RWPE2 (cell line): ENCODE results near the gene TRAPPC10.

ENCODE experiments used
- ATAC-seq: fragments of 200-7000 bp; cut with Tn5 transposase; 3 replicates; pipeline ENCODE4 v1.9.1; 2021; ENCODE audit warnings: low read depth
- DNase-seq: peaks from one replicate; pipeline ENCODE4 v3.0.0-alpha.2; 2020; ENCODE audit warnings: low spot score
- H3K27ac ChIP-seq: fragments of 450-650 bp; 2 replicates; pipeline ENCODE4 v1.5.1; 2017; ENCODE audit warnings: mild to moderate bottlenecking; ENCODE audit not compliant: poor library complexity, severe bottlenecking
- H3K27me3 ChIP-seq: fragments of 250-450 bp; sonication (Bioruptor Pico); 2 replicates; pipeline ENCODE4 v1.5.1; 2021; ENCODE audit warnings: mild to moderate bottlenecking, moderate library complexity; ENCODE audit not compliant: insufficient read depth, poor library complexity, severe bottlenecking
- H3K36me3 ChIP-seq: fragments of 250-450 bp; sonication (Bioruptor Pico); 2 replicates; pipeline ENCODE4 v1.5.1; 2020; ENCODE audit warnings: low read depth, mild to moderate bottlenecking, moderate library complexity
- H3K4me1 ChIP-seq: fragments of 250-450 bp; sonication (Bioruptor Pico); 2 replicates; pipeline ENCODE4 v1.5.1; 2021; ENCODE audit warnings: mild to moderate bottlenecking, moderate library complexity; ENCODE audit not compliant: insufficient read depth, poor library complexity, severe bottlenecking
- H3K4me3 ChIP-seq: fragments of 250-450 bp; sonication (Bioruptor Pico); 2 replicates; pipeline ENCODE4 v1.5.1; 2021; ENCODE audit warnings: mild to moderate bottlenecking, moderate library complexity; ENCODE audit not compliant: severe bottlenecking
- H3K9me3 ChIP-seq: fragments of 250-450 bp; sonication (Bioruptor Pico); 2 replicates; pipeline ENCODE4 v1.5.1; 2021; ENCODE audit warnings: mild to moderate bottlenecking, moderate library complexity; ENCODE audit not compliant: severe bottlenecking
- TF ChIP-seq, protein P1 (sequence below): fragments of 450-650 bp; IDR thresholded peaks from one replicate; pipeline ENCODE4 v1.5.1; 2017; ENCODE audit warnings: mild to moderate bottlenecking, moderate library complexity; ENCODE audit not compliant: poor library complexity, severe bottlenecking

Gene TRAPPC10

DNA sequence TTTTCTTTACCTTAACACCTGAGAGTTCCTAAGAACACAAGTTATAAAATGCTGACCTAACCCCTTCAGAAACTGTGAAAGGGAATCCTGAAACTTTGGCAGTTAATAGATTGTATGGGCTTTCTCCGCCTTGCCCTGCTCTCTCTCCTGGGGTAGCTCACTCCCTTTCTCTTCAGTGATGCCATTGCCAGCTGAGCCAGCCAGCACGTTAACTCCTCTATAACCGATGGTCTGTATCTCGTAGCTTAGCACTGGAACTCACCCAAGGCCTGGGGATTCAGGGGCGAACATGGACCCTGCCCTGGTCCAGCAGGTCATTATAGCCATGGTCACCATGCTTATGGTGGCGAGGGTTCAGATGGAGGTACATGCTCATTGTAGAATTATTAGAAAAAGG is 40.7 kb downstream of the TRAPPC10 start:
- TF ChIP-seq, protein P1, sequence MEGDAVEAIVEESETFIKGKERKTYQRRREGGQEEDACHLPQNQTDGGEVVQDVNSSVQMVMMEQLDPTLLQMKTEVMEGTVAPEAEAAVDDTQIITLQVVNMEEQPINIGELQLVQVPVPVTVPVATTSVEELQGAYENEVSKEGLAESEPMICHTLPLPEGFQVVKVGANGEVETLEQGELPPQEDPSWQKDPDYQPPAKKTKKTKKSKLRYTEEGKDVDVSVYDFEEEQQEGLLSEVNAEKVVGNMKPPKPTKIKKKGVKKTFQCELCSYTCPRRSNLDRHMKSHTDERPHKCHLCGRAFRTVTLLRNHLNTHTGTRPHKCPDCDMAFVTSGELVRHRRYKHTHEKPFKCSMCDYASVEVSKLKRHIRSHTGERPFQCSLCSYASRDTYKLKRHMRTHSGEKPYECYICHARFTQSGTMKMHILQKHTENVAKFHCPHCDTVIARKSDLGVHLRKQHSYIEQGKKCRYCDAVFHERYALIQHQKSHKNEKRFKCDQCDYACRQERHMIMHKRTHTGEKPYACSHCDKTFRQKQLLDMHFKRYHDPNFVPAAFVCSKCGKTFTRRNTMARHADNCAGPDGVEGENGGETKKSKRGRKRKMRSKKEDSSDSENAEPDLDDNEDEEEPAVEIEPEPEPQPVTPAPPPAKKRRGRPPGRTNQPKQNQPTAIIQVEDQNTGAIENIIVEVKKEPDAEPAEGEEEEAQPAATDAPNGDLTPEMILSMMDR: no peak
- DNase-seq: no peak
- no peak for ATAC-seq
- H3K27ac ChIP-seq: no peak overlapping the region
- peaks cover 40% of the 10 kb centered on the region for H3K36me3 ChIP-seq
- no peaks in the 10 kb centered on the region for H3K9me3 ChIP-seq
- no peaks in the 10 kb centered on the region for H3K4me1 ChIP-seq
- no peak overlapping the region for H3K4me3 ChIP-seq
- H3K27me3 ChIP-seq: no peaks in the 10 kb centered on the region

DNA sequence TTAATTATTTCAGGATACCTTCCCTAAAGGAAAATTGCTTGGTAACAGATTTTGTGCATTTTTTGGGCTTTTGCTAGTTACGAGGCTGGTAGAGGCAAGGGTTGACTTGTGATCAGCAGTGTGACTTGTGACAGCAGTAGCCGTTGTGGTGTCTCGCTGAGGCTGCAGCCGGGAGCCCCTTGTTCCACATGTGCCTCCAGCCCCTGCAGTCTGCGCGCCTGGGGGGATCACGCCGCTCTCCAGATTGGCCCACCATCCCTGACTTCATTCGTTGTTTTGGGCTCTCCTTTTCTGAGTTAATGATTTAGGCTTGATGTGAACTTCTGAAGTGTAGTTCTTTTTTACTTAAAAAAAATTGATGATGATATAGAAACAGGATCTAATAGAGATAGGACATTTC is 41.5 kb downstream of the TRAPPC10 start:
- Histone ChIP-seq H3K4me1 (no peaks in the 10 kb centered on the region), H3K27me3 (no peaks in the 10 kb centered on the region), H3K27ac (no peak overlapping the region), H3K9me3 (no peaks in the 10 kb centered on the region), H3K36me3 (peaks cover 39% of the 10 kb centered on the region), H3K4me3 (no peak overlapping the region)
- DNase-seq: no peak
- no peak for ATAC-seq
- TF ChIP-seq, protein P1: no peak

DNA sequence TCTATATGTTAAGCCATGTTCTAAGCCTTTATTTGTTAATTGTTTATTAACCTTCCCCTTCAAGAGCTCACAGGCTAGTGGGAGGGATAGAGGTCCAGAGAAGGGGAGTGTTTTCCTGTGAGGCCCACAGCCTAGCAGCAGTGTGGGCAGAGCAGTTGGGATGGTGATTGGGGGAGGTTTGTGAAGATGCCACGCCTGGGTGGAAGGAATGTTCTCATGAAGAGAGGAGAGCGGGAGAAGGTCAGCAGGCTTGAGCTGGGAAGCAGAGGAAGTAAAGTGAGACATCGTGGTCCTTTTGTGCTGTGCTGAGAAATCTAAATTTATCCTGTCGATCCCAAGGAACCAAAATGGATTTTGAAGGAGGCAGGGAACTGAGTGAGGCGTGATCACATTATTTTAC is 42.6 kb downstream of the TRAPPC10 start:
- Histone ChIP-seq H3K4me1 (no peaks in the 10 kb centered on the region), H3K36me3 (peaks cover 48% of the 10 kb centered on the region), H3K9me3 (no peaks in the 10 kb centered on the region), H3K4me3 (no peak overlapping the region), H3K27me3 (no peaks in the 10 kb centered on the region), H3K27ac (no peak overlapping the region)
- TF ChIP-seq, protein P1: no peak
- ATAC-seq (peak; percentile 53; the same call in 2 of the 3 replicates), DNase-seq (no peak)

DNA sequence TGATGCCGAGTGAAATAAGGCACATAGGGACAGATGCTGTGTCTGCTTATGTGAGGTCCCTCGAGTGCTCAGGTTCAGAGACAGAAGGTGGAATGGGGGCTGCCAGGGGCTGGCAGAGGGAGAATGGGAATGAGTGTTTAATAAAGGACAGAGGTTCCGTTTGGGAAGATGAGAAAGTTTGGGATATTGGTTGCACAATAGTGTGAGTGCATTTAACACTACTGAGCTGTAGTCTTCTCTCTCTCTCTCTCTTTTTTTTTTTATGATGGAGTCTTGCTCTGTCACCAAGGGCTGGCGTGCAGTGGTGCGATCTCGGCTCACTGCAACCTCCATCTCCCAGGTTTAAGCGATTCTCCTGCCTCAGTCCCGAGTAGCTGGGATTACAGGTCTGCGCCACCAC is 44.9 kb downstream of the TRAPPC10 start:
- H3K9me3 ChIP-seq: no peaks in the 10 kb centered on the region
- H3K27me3 ChIP-seq: no peaks in the 10 kb centered on the region
- H3K27ac ChIP-seq: no peak overlapping the region
- no peaks in the 10 kb centered on the region for H3K4me1 ChIP-seq
- H3K4me3 ChIP-seq: no peak overlapping the region
- DNase-seq: no peak
- peaks cover 60% of the 10 kb centered on the region for H3K36me3 ChIP-seq
- ATAC-seq: no peak
- TF ChIP-seq, protein P1: no peak

DNA sequence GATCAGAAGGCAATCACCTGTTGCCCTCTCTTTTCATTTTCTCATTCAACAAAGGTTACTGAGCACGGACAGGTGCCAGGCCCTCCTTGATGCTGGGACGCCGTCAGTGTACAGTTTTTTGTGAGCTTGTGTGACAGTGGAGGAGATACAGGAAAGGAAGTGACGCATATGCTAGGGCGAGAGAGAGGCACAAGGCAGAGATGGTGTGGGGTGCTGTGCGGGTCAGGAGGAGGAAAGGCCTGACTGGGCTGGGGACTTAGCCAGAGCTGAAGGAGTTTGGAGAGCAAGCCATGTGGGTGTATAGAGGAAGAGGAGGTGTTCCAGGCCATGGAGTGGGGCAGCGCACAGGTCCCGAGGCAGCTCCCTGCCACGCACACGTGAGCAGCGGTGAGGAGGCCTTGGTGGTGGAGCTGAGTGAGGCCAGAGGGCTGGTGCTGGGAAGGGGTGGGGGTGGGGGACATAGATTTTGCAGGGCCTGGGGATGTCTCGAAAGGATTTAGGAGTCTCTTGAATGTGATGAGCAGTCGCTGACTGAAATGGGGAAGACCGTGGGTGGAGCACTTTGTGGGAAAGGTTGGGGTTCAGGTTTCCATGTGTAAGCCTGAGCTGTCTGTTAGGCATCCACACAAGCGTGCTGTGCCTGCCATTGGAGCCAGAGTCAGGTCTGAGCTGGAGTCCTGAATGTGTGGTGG is 46.0 kb downstream of the TRAPPC10 start:
- H3K4me1 ChIP-seq: no peaks in the 10 kb centered on the region
- TF ChIP-seq, protein P1: no peak
- no peaks in the 10 kb centered on the region for H3K27me3 ChIP-seq
- no peak overlapping the region for H3K4me3 ChIP-seq
- H3K9me3 ChIP-seq: no peaks in the 10 kb centered on the region
- ATAC-seq (no peak), DNase-seq (no peak)
- H3K36me3 ChIP-seq: peaks cover 64% of the 10 kb centered on the region
- H3K27ac ChIP-seq: no peak overlapping the region
